Bronchial epithelial cell (primary cell): Measurements from ENCODE around the gene ABR. TPM values are rescaled to one million over a fixed set of nuclear protein-coding genes. Genes with fewer than 3 reads are reported as not detected.
"Not testable (repeated sequence)": the region's sequence is repeated elsewhere in the genome, so short reads cannot be mapped to it uniquely, and the experiment has no call there.

Experiments used
- DNase-seq: peaks from one replicate; pipeline ENCODE4 v3.0.0-alpha.2; 2010; ENCODE audit warnings: low read depth
- FAIRE-seq: peaks from 2 replicates; lab custom pipeline; 2011; peaks lifted over from hg19 to GRCh38; lab: Jason Lieb, UNC
- H3K27me3 ChIP-seq: 2 replicates; pipeline ENCODE4 v1.5.1; 2011; ENCODE audit warnings: low read length; ENCODE audit not compliant: control insufficient read depth, insufficient read depth
- H3K36me3 ChIP-seq: 2 replicates; pipeline ENCODE4 v1.5.1; 2011; ENCODE audit warnings: low read length; ENCODE audit not compliant: control insufficient read depth, insufficient read depth
- H3K4me3 ChIP-seq: 2 replicates; pipeline ENCODE4 v1.5.1; 2011; ENCODE audit warnings: mild to moderate bottlenecking, low read depth, low read length, control low read depth
- CTCF ChIP-seq: IDR thresholded peaks from 2 replicates; pipeline ENCODE4 v1.5.1; 2011; ENCODE audit warnings: mild to moderate bottlenecking, moderate library complexity, low read length, control low read depth, inconsistent platforms; ENCODE audit not compliant: insufficient read depth, severe bottlenecking
- total RNA-seq: library from RNA; depleted of rRNA; stranded (reverse); fragments of >200 nt; gene quantifications from 2 replicates; pipeline ENCODE4 v1.2.1, GENCODE V29; 2014

The ABR gene
- total RNA-seq, 1 donor from 2014 or later: 18.7 TPM

- H3K36me3 ChIP-seq: no peaks in the 10 kb centered on the region
- no peak for FAIRE-seq
- H3K27me3 ChIP-seq: peaks cover 5% of the 10 kb centered on the region
- no peak for TF ChIP-seq CTCF
- H3K4me3 ChIP-seq: no peak overlapping the region
- DNase-seq: no peak
These were observed 26.4 kb upstream of the ABR start for GRCh38 chr17:1206026-1206777.

- Histone ChIP-seq H3K4me3 (peak overlapping the region; percentile 40), H3K27me3 (peaks cover 3% of the 10 kb centered on the region), H3K36me3 (no peaks in the 10 kb centered on the region)
- TF ChIP-seq CTCF: no peak
- DNase-seq: no peak
- FAIRE-seq: no peak
These were observed 24.1 kb upstream of the ABR start for GRCh38 chr17:1203967-1204291.

- FAIRE-seq (no peak), DNase-seq (peak; percentile 50)
- peak overlapping the region; percentile 40 for H3K4me3 ChIP-seq
- H3K27me3 ChIP-seq: peaks cover 3% of the 10 kb centered on the region
- no peaks in the 10 kb centered on the region for H3K36me3 ChIP-seq
- TF ChIP-seq CTCF: peak; percentile 1
These were observed 23.6 kb upstream of the ABR start for GRCh38 chr17:1203111-1203966.

- DNase-seq (no peak), FAIRE-seq (peak; percentile 40)
- Histone ChIP-seq H3K4me3 (no peak overlapping the region), H3K27me3 (no peaks in the 10 kb centered on the region), H3K36me3 (no peaks in the 10 kb centered on the region)
- TF ChIP-seq CTCF: no peak
These were observed 22.5 kb upstream of the ABR start for GRCh38 chr17:1202291-1202690.

GRCh38 chr17:1201132-1201702 is 21.4 kb upstream of the ABR start:
- H3K4me3 ChIP-seq: no peak overlapping the region
- no peak for DNase-seq
- TF ChIP-seq CTCF: no peak
- no peaks in the 10 kb centered on the region for H3K36me3 ChIP-seq
- peak; percentile 92 for FAIRE-seq
- no peaks in the 10 kb centered on the region for H3K27me3 ChIP-seq

- H3K4me3 ChIP-seq, H3K36me3 ChIP-seq, FAIRE-seq, H3K27me3 ChIP-seq, DNase-seq: not testable (repeated sequence)
These were observed 19.5 kb upstream of the ABR start for GRCh38 chr17:1199271-1199743.
